Erythroblast (primary cell): ENCODE results near the gene SOX12.

Experiments used
- GATA1 ChIP-seq: IDR thresholded peaks from 2 replicates; pipeline ENCODE4 v1.6.1; 2011; ENCODE audit warnings: low read depth, mild to moderate bottlenecking, control low read depth, low read length, moderate library complexity
- POLR2A ChIP-seq: IDR thresholded peaks from 2 replicates; pipeline ENCODE4 v1.6.1; 2011; ENCODE audit warnings: mild to moderate bottlenecking, low read length

GRCh38 chr20:354298-354977 is 29.1 kb downstream of the SOX12 start:
- no peak for TF ChIP-seq POLR2A
- no peak for TF ChIP-seq GATA1
